Stimulated activated CD4-positive, alpha-beta T cell treated with anti-CD3 and anti-CD28 coated beads, Interleukin-15, amount 100 ng/mL, for 24 hours (primary cell): ENCODE results near the gene QSOX1.
"Not testable (repeated sequence)": the region's sequence is repeated elsewhere in the genome, so short reads cannot be mapped to it uniquely, and the experiment has no call there.

Source experiments
- DNase-seq: peaks from one replicate; pipeline ENCODE4 v3.0.0-alpha.2; 2020

Gene QSOX1, protein sequence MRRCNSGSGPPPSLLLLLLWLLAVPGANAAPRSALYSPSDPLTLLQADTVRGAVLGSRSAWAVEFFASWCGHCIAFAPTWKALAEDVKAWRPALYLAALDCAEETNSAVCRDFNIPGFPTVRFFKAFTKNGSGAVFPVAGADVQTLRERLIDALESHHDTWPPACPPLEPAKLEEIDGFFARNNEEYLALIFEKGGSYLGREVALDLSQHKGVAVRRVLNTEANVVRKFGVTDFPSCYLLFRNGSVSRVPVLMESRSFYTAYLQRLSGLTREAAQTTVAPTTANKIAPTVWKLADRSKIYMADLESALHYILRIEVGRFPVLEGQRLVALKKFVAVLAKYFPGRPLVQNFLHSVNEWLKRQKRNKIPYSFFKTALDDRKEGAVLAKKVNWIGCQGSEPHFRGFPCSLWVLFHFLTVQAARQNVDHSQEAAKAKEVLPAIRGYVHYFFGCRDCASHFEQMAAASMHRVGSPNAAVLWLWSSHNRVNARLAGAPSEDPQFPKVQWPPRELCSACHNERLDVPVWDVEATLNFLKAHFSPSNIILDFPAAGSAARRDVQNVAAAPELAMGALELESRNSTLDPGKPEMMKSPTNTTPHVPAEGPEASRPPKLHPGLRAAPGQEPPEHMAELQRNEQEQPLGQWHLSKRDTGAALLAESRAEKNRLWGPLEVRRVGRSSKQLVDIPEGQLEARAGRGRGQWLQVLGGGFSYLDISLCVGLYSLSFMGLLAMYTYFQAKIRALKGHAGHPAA

DNA sequence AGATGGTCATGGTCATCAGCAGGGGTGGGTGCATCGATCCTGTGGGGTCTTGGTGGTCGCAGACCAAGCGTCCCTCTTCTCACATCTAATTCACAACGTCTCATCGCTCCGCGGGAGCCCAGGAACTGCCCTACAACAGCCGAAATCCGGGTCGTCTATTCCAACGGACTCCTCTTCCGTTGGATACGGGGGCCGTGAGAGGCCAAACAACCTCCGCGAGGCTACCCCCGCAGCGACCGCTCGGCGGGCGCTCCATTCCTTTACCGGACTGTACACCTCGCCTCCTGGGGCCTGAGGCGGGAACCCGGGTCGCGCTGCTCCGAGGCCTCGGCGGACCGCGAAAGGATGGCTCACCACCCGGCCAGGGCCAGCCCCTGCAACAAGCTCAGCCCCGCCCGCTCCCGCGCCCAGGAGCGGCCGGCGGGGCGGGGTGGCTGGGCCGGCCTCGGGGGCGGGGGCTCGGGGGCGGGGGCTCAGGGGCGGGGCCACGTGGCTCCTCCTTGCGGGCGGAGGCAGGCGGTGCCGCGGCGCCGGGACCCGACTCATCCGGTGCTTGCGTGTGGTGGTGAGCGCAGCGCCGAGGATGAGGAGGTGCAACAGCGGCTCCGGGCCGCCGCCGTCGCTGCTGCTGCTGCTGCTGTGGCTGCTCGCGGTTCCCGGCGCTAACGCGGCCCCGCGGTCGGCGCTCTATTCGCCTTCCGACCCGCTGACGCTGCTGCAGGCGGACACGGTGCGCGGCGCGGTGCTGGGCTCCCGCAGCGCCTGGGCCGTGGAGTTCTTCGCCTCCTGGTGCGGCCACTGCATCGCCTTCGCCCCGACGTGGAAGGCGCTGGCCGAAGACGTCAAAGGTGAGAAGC, at the start of gene QSOX1:
TSS of gene QSOX1 (plus strand) at position 545 of the 857 bp plus-strand sequence. CDS start at position 584, 39 bp downstream.
- peak; percentile 91 for DNase-seq

DNA sequence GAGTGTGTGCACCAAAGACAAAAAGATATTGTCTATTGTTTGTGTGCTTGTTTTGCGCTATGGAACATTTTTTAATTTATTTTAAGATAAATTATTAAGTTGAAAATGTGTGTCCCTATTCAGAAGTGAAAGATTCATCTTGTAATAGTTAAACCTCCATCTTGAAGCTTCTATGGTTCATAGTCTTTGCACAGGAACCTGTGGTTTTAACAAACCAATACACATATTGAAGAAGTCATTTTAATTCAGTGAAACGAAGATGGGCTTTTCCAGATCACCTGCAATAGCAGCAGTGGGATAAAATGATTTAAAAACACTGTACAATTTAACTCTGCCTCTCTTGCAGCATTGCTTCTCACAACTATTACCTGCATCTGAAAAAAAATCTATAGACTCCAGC, 42.6 kb upstream of the QSOX1 start:
- DNase-seq = no peak

DNA sequence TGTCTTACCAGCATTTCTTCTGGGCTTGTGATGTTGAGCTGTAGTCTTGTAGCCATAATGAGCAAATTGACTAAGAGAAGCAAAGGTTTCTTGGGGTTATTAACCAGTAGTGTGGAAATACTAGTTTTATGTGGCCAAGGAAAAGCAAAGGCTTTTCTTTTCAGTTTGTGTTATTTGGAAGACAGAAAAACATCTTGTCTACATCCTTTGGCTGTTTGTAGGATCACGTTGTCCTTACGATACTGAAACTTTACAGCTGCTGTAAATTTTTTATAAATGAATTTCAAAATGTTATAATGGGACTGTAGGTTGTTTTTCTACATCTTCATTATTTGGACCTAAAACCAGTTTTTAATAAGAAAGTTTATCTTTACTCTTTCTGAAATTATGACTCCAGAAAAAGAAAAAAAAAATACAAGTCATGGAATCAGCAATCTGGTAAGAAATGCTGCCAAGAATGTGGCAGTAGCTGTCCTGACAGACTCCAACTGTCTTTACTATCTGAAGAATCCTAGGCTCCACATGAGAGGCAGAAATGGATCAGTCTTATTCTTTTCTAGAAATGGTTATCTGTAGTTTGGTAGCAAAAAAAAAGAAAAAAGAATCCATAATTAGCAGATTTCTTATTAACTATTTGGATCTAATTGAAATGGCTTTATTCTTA, 41.6 kb upstream of the QSOX1 start:
- DNase-seq = no peak

DNA sequence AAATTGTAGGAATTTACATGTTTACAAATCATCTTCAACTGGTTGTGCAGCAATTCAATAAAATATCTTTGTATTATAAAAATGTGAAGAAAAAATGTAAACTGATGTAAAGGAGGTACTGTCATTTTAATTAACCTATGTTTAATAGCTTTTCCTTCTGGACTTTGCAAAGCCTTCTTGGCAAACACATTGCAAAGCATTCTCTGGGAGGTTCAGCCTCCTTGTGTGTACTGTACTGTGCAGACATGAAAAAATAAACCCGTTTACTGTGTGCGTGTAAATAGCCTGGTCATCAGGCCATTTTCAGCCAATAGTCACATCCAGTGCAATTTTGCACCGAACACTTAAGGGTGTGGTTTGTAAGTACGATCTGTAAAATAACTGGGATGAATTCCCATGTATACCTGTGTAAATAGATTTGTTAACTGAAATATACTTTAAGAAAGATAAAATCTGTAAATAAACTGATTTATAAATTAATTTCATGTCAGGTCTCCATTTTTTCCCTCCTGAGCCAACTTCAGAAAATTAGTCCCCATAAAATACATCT, 40.2 kb upstream of the QSOX1 start:
- no peak for DNase-seq

DNA sequence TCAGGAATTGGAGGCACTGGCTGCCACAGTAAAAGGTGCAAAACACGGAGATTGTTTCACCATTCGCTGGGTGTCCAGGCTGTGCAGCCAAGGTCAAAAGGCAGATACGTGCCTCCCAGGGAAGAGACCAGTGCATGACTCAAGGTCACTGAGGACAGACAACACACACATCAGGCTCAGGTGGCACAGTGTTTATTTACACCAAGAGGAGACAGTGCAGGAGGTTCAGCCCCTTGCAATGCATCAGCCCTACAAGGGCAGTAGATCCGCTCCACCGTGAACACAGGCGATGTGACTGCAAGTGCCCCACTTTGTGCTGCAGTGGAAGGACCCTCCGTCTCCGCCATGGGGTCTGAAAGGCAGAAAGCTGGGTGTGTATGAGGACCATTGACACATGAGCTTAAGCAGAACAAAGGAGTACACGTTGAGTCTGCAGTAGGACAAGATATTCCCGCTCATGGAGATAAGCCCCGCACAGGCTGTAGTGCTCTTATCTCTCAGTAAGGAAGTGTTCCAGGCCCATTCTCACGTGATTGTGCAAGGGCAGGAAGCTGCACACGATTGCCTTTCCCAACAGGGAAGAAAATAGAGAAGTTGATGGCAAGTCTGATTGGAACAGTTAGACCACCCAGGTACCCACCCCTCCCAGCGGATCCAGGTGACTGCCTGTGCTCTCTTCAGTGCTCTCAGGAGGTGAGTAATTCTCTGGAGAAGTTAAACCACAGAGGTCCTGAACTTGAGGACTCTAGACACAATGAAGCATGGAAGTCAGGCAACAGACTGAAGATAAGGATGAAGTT, 37.5 kb upstream of the QSOX1 start:
- DNase-seq = no peak

DNA sequence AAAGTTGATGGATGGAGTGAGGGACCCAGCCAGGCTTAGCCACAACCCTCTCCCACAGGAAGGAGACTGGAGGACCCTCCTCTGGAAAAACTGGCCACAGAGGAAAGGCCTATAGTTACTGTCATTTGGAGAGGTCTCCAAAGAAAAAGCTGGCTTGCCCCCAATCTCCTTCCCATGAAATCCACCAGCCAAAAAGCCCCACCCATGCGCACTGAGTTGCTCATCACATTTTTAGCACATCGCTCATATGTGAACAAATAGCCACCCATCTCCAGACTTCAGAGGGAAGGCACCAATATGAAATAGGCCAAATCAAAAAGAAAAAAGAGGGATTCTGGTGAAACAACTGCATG, 36.9 kb upstream of the QSOX1 start:
- DNase-seq = no peak

DNA sequence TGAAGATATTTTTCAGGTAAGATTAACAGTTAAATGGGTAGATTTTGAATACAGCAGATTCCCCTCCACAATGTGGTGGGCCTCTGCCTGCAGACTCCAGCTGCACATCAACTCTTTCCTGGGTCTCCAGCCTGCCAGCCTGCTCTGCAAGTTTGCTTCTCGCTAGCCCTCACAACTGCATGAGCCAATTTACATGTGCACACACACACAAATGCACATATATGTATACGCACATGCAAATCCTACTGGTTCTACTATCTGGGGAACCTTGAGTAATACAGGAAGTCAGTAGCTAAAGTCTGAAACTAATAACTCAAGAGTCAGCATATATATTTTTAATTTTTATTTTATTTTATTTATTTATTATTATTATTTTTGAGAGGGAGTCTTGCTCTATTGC, 34.8 kb upstream of the QSOX1 start:
- DNase-seq = no peak

DNA sequence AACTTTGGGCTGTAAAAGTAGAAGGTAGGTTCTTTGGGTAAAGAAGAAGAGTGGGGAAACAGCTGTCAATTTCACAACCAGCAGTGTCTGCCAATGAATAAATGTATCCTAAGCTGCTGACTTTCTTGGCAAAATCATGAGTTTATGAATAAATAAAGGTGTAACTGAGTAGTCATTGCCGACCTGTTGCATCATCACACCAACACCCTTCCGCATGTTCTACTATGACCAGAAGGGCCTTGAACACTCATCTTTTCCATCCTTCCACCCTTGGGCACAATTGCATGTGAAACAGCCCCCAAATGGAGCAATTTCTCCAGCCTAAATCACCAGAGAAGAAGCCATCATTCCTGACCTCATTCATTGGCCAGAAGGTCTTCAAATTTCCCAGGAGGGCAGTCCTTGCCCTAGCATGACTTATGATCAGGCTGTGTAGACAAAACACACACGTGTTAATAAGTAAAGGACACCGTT, 31.2 kb upstream of the QSOX1 start:
- no peak for DNase-seq

DNA sequence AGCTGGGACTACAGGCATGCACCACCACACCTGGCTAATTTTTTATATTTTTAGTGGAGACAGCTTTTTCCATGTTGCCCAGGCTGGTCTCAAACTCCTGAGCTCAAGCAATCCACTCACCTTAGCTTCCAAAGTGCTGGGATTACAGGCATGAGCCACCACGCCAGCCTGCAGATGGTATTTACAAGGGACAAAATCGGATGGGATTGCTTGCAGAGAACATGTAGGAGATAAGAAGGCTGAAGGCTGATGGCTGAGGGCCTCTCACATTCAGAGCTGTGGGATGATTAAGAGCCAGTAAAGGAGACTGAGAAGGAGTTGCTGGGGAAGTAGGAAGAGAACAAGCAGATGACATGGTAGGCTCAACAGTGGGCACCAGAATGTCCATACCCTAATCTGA, 24.0 kb upstream of the QSOX1 start:
- DNase-seq = no peak

DNA sequence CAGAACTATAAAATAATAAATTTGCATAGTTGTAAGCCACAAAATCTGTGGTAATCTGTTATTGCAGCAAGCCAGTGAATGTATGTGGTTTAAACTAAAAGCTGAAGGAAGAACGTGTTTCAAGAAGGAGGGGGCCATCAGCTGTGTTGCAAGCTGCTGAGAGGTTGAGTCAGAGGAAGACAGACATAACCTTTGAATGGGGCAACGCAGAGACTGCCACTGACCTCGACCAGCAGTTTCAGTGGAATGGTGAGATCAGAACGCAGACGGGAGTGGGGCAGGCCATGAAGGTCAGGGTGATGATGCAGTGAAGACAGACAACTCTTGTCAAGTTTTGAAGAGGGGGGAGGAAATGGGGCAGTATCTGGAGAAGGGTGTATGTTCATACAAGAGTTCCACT, 23.2 kb upstream of the QSOX1 start:
- DNase-seq = peak; percentile 19

DNA sequence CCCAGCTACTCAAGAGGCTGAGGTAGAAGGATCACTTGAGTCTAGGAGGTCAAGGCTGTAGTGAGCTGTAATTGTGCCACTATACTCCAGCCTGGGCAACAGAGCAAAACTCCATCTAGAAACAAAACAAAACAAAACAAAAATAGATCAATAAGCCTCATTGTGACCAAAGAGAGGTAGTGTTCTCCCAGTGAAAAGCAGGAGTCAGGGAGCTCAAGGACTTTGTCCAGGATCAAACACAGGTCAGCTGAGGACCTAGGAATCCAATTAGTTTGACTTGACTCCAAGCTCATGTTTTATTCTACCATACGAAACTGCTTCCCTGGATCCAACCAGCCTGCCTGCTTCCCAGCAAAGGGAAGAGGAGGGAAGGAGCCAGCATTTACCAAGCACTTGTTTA, 21.5 kb upstream of the QSOX1 start:
- no peak for DNase-seq

DNA sequence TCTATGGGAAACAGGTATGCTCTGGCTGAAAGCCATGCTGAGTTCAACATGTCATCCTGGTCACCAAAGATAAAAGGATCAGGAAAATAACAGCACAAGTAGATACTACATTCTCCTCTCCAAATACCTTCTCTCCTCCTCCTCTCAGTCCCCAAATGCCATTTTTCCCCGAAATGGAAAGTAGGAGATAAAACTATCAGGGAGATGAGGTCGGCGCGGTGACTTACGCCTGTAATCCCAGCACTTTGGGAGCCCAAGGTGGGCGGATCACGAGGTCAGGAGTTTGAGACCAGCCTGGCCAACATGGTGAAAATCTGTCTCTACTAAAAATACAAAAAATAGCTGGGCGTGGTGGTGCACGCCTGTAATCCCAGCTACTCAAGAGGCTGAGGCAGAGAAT, 21.0 kb upstream of the QSOX1 start:
- DNase-seq = not testable (repeated sequence)

DNA sequence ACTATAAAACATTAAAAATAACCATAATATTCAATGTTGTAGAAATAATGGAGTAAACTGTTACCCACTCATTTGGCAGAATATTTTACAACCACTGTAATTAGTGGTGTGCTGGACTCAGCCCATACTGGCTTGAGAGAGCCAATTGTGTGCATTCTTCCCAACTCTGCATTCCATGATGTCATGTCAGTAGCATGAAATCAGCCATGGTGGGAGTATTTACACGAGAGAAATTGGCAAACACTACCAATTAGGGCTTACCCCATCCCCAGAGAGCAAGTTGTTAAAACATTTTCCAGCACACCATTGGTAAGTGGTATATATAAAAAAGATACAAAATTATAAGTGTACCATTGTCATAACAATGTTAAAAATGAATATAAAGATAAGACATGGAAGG, 19.1 kb upstream of the QSOX1 start:
- no peak for DNase-seq

DNA sequence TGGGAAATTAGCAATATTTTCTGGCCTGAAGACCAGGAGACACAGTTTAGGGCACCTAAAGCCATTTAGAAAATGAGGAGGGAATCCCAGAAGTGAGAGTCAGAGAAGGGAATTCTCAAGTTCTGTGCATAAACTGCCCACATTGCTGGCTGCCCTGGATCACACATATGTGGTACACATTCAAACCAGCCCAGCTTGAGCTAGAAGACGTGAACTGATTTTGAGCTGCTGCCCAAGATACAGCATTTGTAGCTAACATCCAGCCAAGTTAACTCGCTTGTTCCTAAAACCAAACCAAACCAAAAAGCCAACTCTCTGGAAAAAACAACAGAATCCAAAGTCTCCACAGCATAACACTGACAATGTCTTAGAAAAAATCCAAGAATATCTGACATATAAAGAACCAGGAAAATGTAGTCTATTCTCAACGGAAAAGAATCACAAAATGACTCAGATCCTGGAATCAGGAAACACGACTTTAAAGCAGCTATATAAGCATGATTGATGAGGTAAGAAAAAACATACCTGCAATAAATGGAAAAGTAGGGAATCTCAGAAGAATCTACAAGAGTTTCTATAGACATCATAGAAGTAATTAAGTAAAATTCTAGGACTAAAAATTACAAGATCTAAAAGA, 18.2 kb upstream of the QSOX1 start:
- no peak for DNase-seq

DNA sequence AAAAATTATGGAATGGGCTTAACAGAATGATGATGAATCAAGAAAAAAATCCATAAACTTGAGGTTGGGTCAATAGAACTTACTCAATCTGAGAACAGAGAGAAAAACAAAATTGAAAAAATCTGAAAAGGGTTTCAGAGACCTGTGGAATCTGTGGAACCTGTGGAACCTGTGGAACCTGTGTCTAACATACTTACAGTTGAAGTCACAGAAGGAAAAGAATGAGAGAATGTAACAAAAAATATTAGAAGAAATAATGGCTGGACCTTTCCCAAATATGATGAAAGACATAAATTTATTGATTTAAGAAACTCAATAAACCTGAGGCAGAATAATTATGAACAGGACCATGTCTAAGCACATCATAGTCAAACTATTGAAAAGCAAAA, 17.7 kb upstream of the QSOX1 start:
- no peak for DNase-seq

DNA sequence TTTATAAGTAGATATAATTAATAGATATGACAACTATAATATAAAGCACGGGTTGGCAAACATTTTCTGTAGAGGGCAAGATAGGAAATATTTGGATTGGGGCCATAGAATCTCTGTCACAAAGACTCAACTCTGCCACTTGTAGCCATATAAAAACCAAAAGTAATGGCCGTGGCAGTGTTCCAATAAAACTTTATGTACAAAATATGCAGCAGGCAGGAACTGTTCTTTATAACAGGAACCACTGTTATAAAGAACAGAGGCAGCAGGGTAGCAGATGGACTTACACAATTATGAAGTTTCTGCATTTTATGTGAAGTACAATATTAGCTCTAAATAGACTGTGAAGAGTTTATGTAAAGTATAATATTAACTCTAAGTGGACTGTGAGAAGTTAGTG, 16.9 kb upstream of the QSOX1 start:
- no peak for DNase-seq

DNA sequence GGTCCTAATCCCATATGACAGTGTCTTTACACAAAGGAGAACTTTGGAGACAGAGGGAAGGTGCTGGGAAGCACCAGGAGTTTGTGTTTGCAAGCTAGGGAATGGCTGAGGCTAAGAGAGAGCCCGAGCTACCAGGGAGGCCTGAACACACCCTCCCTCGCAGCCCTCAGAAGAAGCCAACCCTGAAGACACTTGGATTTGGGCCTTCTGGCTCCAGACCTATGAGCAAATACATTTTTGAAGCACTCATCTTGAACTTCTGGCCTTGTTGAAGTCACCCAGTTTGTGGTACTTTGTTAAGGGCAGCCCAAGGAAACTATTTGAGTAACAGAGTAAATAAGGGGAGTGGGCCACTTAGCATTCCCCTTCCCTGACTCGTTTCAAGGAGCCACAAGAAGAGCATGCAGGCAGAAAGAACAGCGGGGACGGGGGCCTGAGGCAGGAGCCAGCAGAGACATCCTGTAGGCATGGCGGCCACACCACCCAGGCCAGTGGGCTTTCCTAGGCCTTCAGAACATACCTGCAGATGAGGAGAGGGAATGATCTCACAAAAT, 13.2 kb upstream of the QSOX1 start:
- DNase-seq = no peak

DNA sequence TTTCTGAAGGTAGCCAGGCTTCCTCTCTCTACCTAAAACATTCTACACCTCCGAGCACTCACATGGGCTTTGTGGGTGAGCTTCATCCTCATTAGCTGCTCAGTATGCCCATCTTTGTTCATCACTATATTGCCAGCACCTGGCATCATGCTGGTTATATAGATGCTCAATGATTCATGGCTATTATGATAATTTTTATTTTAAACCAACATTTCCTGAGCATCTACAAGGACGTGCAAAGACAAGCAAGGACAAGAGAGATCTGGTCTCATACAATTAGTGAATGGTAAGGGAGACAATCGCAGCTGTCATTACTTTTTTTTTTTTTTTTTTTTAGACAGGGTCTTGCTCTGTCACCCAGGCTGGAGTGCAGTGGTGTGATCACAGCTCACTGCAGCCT, 11.3 kb upstream of the QSOX1 start:
- DNase-seq = no peak

DNA sequence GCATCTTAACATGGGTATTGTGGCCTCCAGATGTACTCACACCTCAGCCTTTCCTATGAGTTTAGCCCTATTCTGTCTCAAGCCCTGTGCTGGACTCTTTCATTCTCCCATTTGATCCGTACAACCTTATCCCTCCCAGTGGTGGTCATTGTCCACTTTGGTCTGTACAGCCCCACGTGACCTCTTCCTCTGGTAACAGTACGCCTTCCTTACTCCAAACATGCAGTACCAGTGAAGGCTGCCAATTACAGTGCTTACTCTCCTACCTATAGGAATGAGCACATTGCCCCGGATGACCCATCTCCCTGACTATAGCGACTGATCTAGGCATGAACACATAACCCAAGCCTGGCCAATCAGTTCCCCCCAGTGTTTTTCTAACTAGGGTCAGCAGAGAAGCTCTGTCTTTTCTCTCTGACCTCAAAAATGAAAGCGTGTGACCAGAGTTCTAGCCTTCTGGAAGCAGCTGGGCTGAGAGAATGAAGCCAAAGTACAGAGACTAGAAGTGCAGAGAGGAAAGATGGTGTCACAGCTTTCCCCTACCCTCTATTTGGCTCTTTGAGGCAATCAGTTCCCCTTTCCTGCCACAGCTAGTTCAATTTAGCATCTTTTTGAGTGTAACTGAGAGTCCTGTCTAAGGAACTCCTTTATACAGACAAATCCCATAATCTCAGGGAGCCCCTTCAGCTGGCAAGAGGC, 9.9 kb upstream of the QSOX1 start:
- DNase-seq = no peak

DNA sequence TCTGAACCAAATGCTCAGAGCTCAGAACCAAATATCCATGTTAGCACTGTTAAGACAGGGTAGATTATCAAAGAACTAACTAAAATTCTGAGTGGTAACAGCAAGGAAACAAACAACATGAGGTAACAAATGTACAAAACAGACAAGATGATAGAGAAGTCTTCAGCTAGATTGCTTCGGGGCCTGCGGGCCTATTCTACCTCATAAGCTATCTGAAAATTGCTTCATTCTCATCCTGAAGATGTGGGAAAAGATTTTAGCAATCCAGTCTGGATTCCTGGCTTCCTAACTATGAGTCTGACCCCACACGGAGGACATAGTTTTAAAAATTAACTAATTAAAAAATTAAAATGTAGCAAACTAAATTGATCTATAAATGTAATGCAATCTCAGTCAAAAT, 9.2 kb upstream of the QSOX1 start:
- no peak for DNase-seq
